NCI-H128 (cell line): ENCODE results near the gene ADGRB2.

Experiments
- DNase-seq: peaks from one replicate; lab custom pipeline; 2025; ENCODE audit not compliant: unreplicated experiment; lab: John Stamatoyannopoulos, UW

The ADGRB2 gene

DNA sequence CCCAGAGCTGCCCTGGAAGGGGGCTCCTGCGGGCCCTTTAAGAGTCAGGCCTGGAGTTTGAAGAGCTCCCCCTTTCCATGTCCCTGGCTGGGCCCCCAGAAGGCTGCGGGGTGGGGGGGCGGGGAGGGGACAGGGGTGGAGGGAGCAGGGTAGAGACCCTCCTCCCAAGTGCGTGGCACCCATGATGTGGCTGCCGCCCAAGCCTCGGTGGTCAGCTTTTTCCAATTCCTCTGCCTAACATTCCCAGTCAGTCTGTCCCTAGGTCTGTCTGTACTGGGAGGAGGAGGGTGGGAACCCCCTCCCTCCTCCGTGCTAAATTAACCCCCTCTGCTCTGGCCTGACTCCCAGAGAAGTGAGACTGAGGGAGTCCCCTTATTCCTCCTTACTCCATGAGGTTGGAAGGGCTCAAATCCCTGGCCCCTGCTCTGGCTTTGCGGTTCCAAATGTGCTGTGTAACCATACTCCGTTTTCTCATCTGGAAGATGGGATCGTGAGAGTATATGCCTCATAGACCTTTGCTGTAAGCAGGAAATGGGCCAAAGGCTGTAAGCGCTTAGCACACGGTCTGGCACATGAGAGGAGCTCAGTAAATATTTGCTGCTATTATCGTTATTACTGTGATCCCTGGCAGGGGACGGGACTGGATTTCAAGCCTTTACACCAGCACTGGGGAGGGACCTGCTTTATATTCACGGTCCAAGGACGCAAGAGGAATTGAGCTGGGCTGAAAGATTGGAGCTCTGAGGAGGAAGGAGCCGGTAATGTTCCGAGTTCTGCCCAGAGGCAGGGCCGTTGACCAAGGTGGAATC lies 59.7 kb downstream of the ADGRB2 start:
- no peak for DNase-seq

DNA sequence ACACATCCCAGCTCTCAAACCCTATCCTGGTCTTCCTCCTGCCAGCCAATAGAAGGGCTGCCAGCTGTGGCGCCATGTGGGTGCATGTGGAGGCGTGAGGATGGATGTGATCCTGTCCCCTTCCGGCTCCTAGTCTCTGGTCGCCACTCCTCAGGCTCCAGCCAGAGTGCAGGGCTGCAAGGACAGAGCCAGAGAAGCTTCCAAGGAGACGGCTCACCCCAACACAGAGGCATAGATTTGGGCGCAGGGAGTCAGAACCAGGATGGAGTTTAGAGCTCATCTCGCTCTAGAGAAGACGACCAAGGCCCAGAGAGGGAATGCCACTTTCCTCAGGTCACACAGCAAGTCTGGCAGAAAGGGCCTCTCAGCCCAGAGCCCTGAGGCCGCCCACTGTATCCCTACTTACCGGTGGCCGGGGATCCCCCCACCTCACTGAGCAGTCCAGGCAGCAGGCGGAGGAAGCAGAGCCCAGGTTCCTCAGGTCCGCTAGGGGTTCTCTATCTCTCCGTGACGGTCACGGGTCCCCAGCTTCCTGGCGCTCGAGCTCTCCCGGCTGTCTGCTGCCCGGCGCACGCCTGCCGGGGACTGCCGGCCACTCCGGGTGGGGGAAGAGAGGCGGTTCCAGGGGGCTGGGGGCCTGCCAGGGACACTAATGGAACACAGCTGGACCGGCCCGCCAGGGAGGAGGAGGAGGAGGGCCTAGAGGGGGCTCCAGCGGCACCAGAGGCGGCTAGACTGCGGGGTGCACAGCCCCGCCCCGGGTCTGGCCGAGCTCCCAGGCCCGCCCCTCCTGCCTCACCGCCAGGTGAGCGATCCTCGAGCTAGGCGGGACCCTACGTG lies 60.5 kb downstream of the ADGRB2 start, which contains the start of gene COL16A1:
TSS of gene COL16A1 (minus strand) at position 587 of the 840 bp plus-strand sequence. CDS start 1,824 bp downstream, outside the sequence.
- no peak for DNase-seq

DNA sequence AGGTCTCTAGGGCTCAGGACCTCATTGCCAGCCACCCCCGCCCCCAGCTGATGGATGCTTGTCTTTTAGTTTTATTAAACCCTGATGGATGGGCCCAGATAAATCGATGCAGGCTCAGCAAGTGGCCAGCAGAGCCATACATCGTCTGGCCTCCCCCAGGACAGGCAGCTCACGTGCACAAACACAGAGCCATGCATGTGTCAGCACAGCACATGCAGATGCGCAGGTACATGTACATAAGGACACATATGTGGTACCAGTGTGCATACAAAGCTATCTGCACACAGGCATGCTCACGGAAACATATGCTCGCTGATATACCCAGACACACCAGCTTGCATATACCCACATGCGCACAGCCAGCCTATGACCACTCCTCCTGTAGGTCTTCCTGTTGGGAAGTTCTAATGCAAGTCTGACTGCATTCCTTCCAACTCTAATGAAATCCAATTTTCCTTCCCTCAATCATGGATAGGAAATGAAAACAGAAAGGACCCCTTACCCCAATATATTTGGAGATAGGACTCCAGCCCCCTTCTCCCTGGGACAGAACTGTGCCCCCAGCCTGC lies 61.2 kb downstream of the ADGRB2 start:
- DNase-seq, result no peak

- no peak for DNase-seq
Measured at GRCh38 chr1:31701091-31701736, 62.9 kb downstream of the ADGRB2 start.

- DNase-seq, result no peak
Measured at GRCh38 chr1:31700468-31701090, 63.6 kb downstream of the ADGRB2 start.

- no peak for DNase-seq
Measured at GRCh38 chr1:31699341-31699891, 64.7 kb downstream of the ADGRB2 start.

- DNase-seq, result no peak
Measured at GRCh38 chr1:31697369-31697984, 66.7 kb downstream of the ADGRB2 start.

DNA sequence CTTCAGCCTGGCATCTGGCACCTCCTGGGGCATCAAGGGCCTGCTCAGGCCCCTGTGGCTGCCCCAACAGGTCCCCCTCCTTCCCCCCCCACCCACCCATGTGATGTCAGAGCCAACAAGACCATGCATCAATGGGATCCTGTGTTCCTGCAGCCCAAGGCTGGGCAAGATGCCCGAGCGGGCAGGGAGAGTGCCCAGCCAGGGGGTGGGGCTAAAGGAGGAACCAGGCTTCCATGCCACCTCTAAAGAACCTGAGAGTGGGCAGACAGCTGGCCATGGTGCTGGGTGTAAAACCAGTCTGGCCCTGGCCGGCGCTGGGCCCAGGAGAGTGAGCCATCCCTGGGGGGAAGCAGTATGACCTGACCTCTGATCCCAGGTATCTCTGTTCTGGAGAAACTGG lies 67.9 kb downstream of the ADGRB2 start:
- no peak for DNase-seq

- no peak for DNase-seq
Measured at GRCh38 chr1:31695327-31695726, 68.8 kb downstream of the ADGRB2 start.

DNA sequence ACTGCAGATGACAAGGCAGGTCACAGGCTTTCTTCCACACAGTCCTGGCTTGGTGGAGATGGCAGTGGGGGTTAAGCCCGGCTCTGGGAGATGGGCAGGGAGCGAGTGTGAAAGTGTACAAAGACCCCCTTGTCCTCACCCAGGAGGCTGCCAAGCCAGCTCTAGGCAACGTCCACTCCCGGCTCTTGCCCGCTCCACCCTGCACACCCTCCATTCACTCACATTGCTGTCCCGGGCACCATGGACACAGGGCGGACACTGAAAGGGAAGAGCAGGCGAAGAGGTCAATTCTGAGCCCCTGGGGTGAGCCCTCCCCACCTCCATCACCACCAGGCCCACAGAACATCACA lies 69.2 kb downstream of the ADGRB2 start:
- no peak for DNase-seq

GRCh38 chr1:31694069-31694963 lies 69.8 kb downstream of the ADGRB2 start:
- no peak for DNase-seq

GRCh38 chr1:31693231-31693630 lies 70.9 kb downstream of the ADGRB2 start:
- DNase-seq, result no peak

GRCh38 chr1:31691951-31692350 lies 72.2 kb downstream of the ADGRB2 start:
- no peak for DNase-seq

DNA sequence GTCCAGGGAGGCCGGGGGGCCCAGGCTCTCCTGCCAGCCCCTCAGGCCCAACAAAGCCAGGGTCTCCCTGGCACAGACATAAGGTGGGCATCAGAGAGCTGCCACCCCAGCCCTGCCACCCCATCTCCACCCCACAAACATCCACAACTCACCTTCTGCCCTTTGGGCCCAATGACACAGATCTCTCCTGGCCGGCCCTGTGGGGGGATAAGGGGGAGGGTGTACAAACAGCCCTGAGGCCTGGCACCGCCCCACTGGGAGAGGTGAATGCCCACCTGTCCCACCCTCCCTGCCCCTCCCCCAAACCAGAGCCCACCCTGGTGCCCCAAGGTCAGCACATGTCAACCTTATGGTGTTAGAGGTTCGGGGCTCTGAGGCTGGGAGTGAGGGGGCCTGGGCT lies 72.7 kb downstream of the ADGRB2 start:
- DNase-seq, result no peak

DNA sequence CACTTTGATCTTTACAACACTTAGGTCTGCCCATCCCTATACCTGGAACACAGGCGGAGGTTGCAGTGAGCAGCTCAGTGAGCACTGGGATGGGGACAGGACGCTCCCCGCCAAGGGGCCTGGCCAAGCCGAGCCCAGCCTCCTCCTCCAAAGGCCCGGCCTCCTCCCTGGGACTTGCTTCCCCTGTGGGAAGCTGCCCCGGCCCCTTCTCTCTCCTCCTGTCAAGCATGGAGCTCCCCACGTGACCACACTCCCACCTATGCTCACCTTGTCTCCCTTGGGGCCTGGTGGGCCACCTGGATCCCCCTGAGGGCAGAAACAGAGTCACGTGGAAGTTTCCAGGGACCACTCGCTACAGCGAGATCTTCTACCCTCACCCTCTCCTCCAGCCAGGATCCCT lies 73.2 kb downstream of the ADGRB2 start:
- no peak for DNase-seq

GRCh38 chr1:31689854-31690253 lies 74.3 kb downstream of the ADGRB2 start:
- no peak for DNase-seq

- no peak for DNase-seq
Measured at GRCh38 chr1:31689379-31689778, 74.8 kb downstream of the ADGRB2 start.

DNA sequence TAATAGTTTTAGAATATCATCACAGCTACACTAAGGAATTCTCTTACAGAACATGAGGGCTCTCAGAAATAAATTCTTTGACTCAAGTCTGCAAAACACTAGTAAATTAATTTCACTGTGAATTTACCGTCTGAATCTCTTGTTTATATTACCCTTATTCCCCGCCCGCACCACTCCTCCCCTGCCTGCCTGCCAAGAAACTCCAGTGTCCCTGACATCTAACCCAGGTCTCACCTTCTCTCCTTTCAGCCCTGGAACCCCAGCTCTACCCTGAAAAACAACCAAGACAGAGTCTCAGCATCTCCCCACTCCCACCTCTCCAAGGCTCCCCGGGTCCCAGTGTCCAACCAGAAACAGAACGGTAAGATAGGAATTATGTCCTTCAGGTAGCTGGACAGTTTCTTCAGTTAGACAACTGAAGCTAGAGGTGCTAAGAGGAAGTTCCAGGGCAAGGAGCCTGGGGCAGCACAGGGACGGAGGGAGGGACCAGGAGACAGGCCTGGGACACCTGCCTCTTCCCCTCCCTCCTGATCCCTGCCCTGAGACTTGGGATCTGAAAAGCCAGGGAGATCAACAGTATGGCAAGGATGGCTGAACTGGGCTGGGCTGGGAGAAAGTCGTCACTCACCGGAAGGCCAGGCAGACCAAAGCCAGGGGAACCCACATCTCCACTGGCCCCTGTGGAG lies 75.8 kb downstream of the ADGRB2 start:
- no peak for DNase-seq

DNA sequence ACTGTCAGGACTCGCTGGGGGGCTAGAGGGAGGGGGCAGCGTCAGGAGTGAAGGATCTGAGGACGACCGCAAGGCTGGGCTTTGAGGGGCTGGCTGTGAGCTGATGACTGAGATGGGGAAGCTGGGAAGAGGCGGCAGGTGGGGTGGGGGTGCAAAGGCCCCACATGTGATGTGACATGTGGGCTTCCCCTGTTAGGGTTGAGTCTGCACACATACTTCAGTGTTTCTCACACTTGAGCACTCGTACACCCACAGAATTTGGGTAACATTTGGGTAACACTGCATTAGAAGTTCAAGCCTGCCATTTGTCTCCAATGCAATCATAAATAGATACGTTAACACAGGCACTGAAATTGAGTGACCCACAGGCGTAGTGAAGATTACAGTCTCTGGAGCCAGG lies 76.5 kb downstream of the ADGRB2 start:
- DNase-seq, result no peak
